Prostate gland (tissue), 2 donors: ENCODE data around the gene LYRM2. TPM values are rescaled to one million over a fixed set of nuclear protein-coding genes. Genes with fewer than 3 reads are reported as not detected.

ENCODE experiments used
- DNase-seq: peaks from one replicate; pipeline ENCODE4 v3.0.0-alpha.2; 2019; ENCODE audit warnings: low spot score
- H3K27ac ChIP-seq, 2 donors: fragments of 200-600 bp; sonication (generic); 2 replicates each; pipeline ENCODE4 v1.5.1; 2017 to 2019
- H3K27me3 ChIP-seq: fragments of 200-600 bp; sonication (generic); replicated peaks from 2 replicates; pipeline ENCODE4 v1.5.1; 2019; ENCODE audit not compliant: insufficient read depth
- H3K36me3 ChIP-seq, 2 donors: fragments of 200-600 bp; sonication (generic); 1 replicate in 1 of 2; 2 replicates in 1 of 2; pipeline versions ENCODE4 v1.5.1 to v1.8.1; 2017 to 2019
- H3K4me1 ChIP-seq: fragments of 200-600 bp; sonication (generic); replicated peaks from 2 replicates; pipeline ENCODE4 v1.5.1; 2019
- H3K4me3 ChIP-seq, 2 donors: fragments of 200-600 bp; sonication (generic); 2 replicates each; pipeline ENCODE4 v1.5.1; 2017 to 2019
- H3K9me3 ChIP-seq: fragments of 200-600 bp; sonication (generic); 2 replicates; pipeline ENCODE4 v1.5.1; 2017
- CTCF ChIP-seq, 4 experiments: fragments of 200-600 bp in 2 of 4; fragments of 450-650 bp in 2 of 4; sonication (generic) in 2 of 4; IDR thresholded peaks; 1 replicate in 3 of 4; 2 replicates in 1 of 4; pipeline ENCODE4 v1.5.1; 2016 to 2019; ENCODE audit warnings: antibody characterized with exemption in 4 of 4, mild to moderate bottlenecking in 2 of 4, moderate library complexity in 2 of 4
- POLR2A ChIP-seq: fragments of 450-650 bp; IDR thresholded peaks from one replicate; pipeline ENCODE4 v1.6.1; 2016; ENCODE audit warnings: antibody characterized with exemption, mild to moderate bottlenecking
- POLR2AphosphoS5 ChIP-seq: sonication (generic); formaldehyde crosslinking; IDR thresholded peaks from one replicate; pipeline ENCODE4 v1.6.1; 2017; ENCODE audit warnings: antibody characterized with exemption
- WGBS: methylation state at CpG from one replicate; pipeline ENCODE4 v1.1.5; 2018; 5-methylcytosine and 5-hydroxymethylcytosine counted together
- intact Hi-C: fragments of 100-400 bp; cut with DNase I; formaldehyde crosslinking; loops from one replicate; pipeline ENCODE4 v1.14.2; 2022
- total RNA-seq, 2 donors: library from RNA; depleted of rRNA; stranded (reverse); fragments of >200 nt; gene quantifications; one replicate each; pipeline ENCODE4 v1.1.0, GENCODE V29; 2016

The LYRM2 gene
- total RNA-seq, 2 donors from 2014 or later: 21.3 to 25.7 TPM

GRCh38 chr6:89681983-89682564 is 43.5 kb upstream of the LYRM2 start:
- H3K4me3 ChIP-seq: no peak overlapping the region
- TF ChIP-seq POLR2A (no peak), POLR2AphosphoS5 (no peak), CTCF (IDR thresholded peaks at IDR 0.05) (no peak)
- H3K27me3 ChIP-seq: no peaks in the 10 kb centered on the region
- peaks cover 4 to 9% of the 10 kb centered on the region in 2 donors for H3K36me3 ChIP-seq
- DNase-seq: no peak
- intact Hi-C loops: no loop called here
- no peaks in the 10 kb centered on the region for H3K9me3 ChIP-seq
- H3K4me1 ChIP-seq: no peaks in the 10 kb centered on the region
- WGBS: 92% methylated on average over 10 of the region's 10 CpGs
- no peak overlapping the region for H3K27ac ChIP-seq

- intact Hi-C loops: no loop called here
- no peak for DNase-seq
- no peaks in the 10 kb centered on the region for H3K4me1 ChIP-seq
- no peak overlapping the region for H3K4me3 ChIP-seq
- H3K9me3 ChIP-seq: no peaks in the 10 kb centered on the region
- H3K36me3 ChIP-seq: peaks cover 6 to 11% of the 10 kb centered on the region in 2 donors
- 92% methylated on average over 7 of the region's 7 CpGs for WGBS
- TF ChIP-seq POLR2A: no peak
- no peak for TF ChIP-seq POLR2AphosphoS5
- no peak for TF ChIP-seq CTCF (IDR thresholded peaks at IDR 0.05)
- no peak overlapping the region for H3K27ac ChIP-seq
- H3K27me3 ChIP-seq: no peaks in the 10 kb centered on the region
Observed at GRCh38 chr6:89680551-89680950, 42.0 kb upstream of the LYRM2 start.

- no peaks in the 10 kb centered on the region for H3K9me3 ChIP-seq
- DNase-seq: no peak
- peaks cover 6 to 11% of the 10 kb centered on the region in 2 donors for H3K36me3 ChIP-seq
- H3K27me3 ChIP-seq: no peaks in the 10 kb centered on the region
- TF ChIP-seq POLR2AphosphoS5: no peak
- TF ChIP-seq POLR2A: no peak
- no peak for TF ChIP-seq CTCF (IDR thresholded peaks at IDR 0.05)
- intact Hi-C loops: no loop called here
- H3K4me3 ChIP-seq: no peak overlapping the region
- H3K27ac ChIP-seq: no peak overlapping the region
- 88% methylated on average over 2 of the region's 2 CpGs for WGBS
- no peaks in the 10 kb centered on the region for H3K4me1 ChIP-seq
Observed at GRCh38 chr6:89680150-89680549, 41.6 kb upstream of the LYRM2 start.

GRCh38 chr6:89679215-89680120 is 40.9 kb upstream of the LYRM2 start:
- Histone ChIP-seq H3K27me3 (no peaks in the 10 kb centered on the region), H3K27ac (no peak overlapping the region), H3K36me3 (peaks cover 6 to 11% of the 10 kb centered on the region in 2 donors), H3K4me1 (no peaks in the 10 kb centered on the region), H3K9me3 (no peaks in the 10 kb centered on the region), H3K4me3 (no peak overlapping the region)
- intact Hi-C loops: no loop called here
- 83% methylated on average over 6 of the region's 6 CpGs for WGBS
- DNase-seq: no peak
- TF ChIP-seq CTCF (IDR thresholded peaks at IDR 0.05): no peak
- no peak for TF ChIP-seq POLR2A
- no peak for TF ChIP-seq POLR2AphosphoS5

GRCh38 chr6:89678531-89678930 is 40.0 kb upstream of the LYRM2 start:
- no peaks in the 10 kb centered on the region for H3K27me3 ChIP-seq
- H3K36me3 ChIP-seq: peaks cover 6 to 15% of the 10 kb centered on the region in 2 donors
- no peak for DNase-seq
- no peak overlapping the region for H3K4me3 ChIP-seq
- 91% methylated on average over 3 of the region's 3 CpGs for WGBS
- TF ChIP-seq POLR2AphosphoS5: no peak
- no peak for TF ChIP-seq POLR2A
- no peak for TF ChIP-seq CTCF (IDR thresholded peaks at IDR 0.05)
- no peak overlapping the region for H3K27ac ChIP-seq
- H3K4me1 ChIP-seq: no peaks in the 10 kb centered on the region
- intact Hi-C loops: no loop called here
- H3K9me3 ChIP-seq: no peaks in the 10 kb centered on the region
